Upper lobe of left lung (tissue), 4 donors: ENCODE results near the gene NFIB.

Experiments
- EP300 ChIP-seq, 4 donors: sonication (generic); formaldehyde crosslinking; IDR thresholded peaks; one replicate each; pipeline ENCODE4 v1.5.1; 2017; ENCODE audit warnings: antibody characterized with exemption in 4 of 4, control low read depth in 2 of 4
- TF ChIP-seq, protein P1 (sequence below), 6 experiments: fragments of 450-650 bp in 4 of 6; fragments of 200-600 bp in 2 of 6; sonication (generic) in 2 of 6; IDR thresholded peaks; one replicate each; pipeline ENCODE4 v1.5.1; 2016 to 2019; ENCODE audit warnings: antibody characterized with exemption in 6 of 6

DNA sequence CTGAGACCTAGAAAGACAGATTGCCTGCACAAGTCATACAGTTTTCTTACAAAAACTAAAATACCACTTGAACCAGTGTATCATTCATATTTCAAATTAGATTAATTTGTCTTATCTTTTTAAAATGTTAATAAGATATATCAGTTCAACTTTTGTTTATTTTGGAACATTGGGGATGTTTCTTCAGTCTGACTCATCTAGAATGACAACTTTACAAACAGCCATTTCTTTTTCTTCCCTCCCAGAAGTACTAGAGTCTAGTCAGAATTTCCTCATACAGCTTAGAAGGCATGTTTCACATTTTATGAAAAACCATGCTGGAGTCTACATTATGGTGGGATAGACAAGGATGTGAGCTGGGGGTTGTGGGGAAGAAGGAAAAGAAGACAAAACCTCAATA is 262.5 kb downstream of the NFIB start:
- TF ChIP-seq, protein P1, sequence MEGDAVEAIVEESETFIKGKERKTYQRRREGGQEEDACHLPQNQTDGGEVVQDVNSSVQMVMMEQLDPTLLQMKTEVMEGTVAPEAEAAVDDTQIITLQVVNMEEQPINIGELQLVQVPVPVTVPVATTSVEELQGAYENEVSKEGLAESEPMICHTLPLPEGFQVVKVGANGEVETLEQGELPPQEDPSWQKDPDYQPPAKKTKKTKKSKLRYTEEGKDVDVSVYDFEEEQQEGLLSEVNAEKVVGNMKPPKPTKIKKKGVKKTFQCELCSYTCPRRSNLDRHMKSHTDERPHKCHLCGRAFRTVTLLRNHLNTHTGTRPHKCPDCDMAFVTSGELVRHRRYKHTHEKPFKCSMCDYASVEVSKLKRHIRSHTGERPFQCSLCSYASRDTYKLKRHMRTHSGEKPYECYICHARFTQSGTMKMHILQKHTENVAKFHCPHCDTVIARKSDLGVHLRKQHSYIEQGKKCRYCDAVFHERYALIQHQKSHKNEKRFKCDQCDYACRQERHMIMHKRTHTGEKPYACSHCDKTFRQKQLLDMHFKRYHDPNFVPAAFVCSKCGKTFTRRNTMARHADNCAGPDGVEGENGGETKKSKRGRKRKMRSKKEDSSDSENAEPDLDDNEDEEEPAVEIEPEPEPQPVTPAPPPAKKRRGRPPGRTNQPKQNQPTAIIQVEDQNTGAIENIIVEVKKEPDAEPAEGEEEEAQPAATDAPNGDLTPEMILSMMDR (IDR thresholded peaks at IDR 0.05) = no peak
- TF ChIP-seq EP300 (IDR thresholded peaks at IDR 0.05) = no peak
